ENCODE data around the gene MTCL1. TPM values are rescaled to one million over a fixed set of nuclear protein-coding genes. Genes with fewer than 3 reads are reported as not detected.

MTCL1 gene
- total and polyA plus RNA-seq, 5 donors from 2014 or later, result 0.20 TPM; not detected in 4

- Histone ChIP-seq H3K9me3 (ENCODE audit: control insufficient read depth in 2 of 2, low read length in 2 of 2) (no peaks in the 10 kb centered on the region), H3K27me3 (ENCODE audit: control insufficient read depth, insufficient read depth, low read length) (no peaks in the 10 kb centered on the region), H3K36me3 (ENCODE audit: control insufficient read depth, insufficient read depth, low read length) (no peaks in the 10 kb centered on the region), H3K4me1 (ENCODE audit: control insufficient read depth, insufficient read depth, low read length, poor library complexity, severe bottlenecking) (no peaks in the 10 kb centered on the region), H3K4me3 (ENCODE audit: low read depth, low read length) (no peak overlapping the region), H3K27ac (ENCODE audit: insufficient read depth, low read length, poor library complexity, severe bottlenecking) (no peak overlapping the region)
- ATAC-seq (ENCODE audit: low read depth in 2 of 2) (no peak), DNase-seq (no peak)
- H3K27me3 Mint-ChIP-seq, result no peaks in the 10 kb centered on the region
- no peak overlapping the region for H3K4me3 Mint-ChIP-seq
- H3K36me3 Mint-ChIP-seq, result no peaks in the 10 kb centered on the region
- peaks cover 0 to 3% (median 0%) of the 10 kb centered on the region in 4 donors for H3K4me1 Mint-ChIP-seq
- H3K9me3 Mint-ChIP-seq, result peaks cover 0 to 2% (median 0%) of the 10 kb centered on the region in 7 donors
- no peak overlapping the region for H3K27ac Mint-ChIP-seq
These were observed 43.4 kb upstream of the MTCL1 start for GRCh38 chr18:8661754-8662559.

GRCh38 chr18:8662560-8663255 lies 42.6 kb upstream of the MTCL1 start:
- Histone ChIP-seq H3K9me3 (ENCODE audit: control insufficient read depth in 2 of 2, low read length in 2 of 2) (no peaks in the 10 kb centered on the region), H3K4me3 (ENCODE audit: low read depth, low read length) (no peak overlapping the region), H3K27me3 (ENCODE audit: control insufficient read depth, insufficient read depth, low read length) (no peaks in the 10 kb centered on the region), H3K4me1 (ENCODE audit: control insufficient read depth, insufficient read depth, low read length, poor library complexity, severe bottlenecking) (no peaks in the 10 kb centered on the region), H3K36me3 (ENCODE audit: control insufficient read depth, insufficient read depth, low read length) (no peaks in the 10 kb centered on the region), H3K27ac (ENCODE audit: insufficient read depth, low read length, poor library complexity, severe bottlenecking) (no peak overlapping the region)
- no peak for ATAC-seq (ENCODE audit: low read depth in 2 of 2)
- peaks cover 0 to 3% (median 0%) of the 10 kb centered on the region in 4 donors for H3K4me1 Mint-ChIP-seq
- H3K27me3 Mint-ChIP-seq, result no peaks in the 10 kb centered on the region
- H3K36me3 Mint-ChIP-seq, result no peaks in the 10 kb centered on the region
- H3K4me3 Mint-ChIP-seq, result no peak overlapping the region
- no peak for DNase-seq
- peak overlapping the region in 1 of 3 donors; percentile 5 for H3K27ac Mint-ChIP-seq
- H3K9me3 Mint-ChIP-seq, result peaks cover 0 to 2% (median 0%) of the 10 kb centered on the region in 7 donors

GRCh38 chr18:8667846-8668245 lies 37.5 kb upstream of the MTCL1 start:
- Histone ChIP-seq H3K36me3 (ENCODE audit: control insufficient read depth, insufficient read depth, low read length) (no peaks in the 10 kb centered on the region), H3K9me3 (ENCODE audit: control insufficient read depth in 2 of 2, low read length in 2 of 2) (no peaks in the 10 kb centered on the region), H3K27me3 (ENCODE audit: control insufficient read depth, insufficient read depth, low read length) (peaks cover 4% of the 10 kb centered on the region), H3K27ac (ENCODE audit: insufficient read depth, low read length, poor library complexity, severe bottlenecking) (no peak overlapping the region), H3K4me1 (ENCODE audit: control insufficient read depth, insufficient read depth, low read length, poor library complexity, severe bottlenecking) (no peaks in the 10 kb centered on the region), H3K4me3 (ENCODE audit: low read depth, low read length) (no peak overlapping the region)
- Mint-ChIP-seq H3K9me3 (peaks cover 0 to 2% (median 0%) of the 10 kb centered on the region in 7 donors), H3K4me1 (no peaks in the 10 kb centered on the region), H3K36me3 (no peaks in the 10 kb centered on the region), H3K4me3 (no peak overlapping the region), H3K27me3 (peaks cover 13% of the 10 kb centered on the region), H3K27ac (no peak overlapping the region)
- ATAC-seq (ENCODE audit: low read depth in 2 of 2) (no peak), DNase-seq (no peak)

GRCh38 chr18:8668381-8668780 lies 37.0 kb upstream of the MTCL1 start:
- no peak overlapping the region for H3K27ac ChIP-seq (ENCODE audit: insufficient read depth, low read length, poor library complexity, severe bottlenecking)
- no peak overlapping the region for H3K4me3 ChIP-seq (ENCODE audit: low read depth, low read length)
- Mint-ChIP-seq H3K36me3 (no peaks in the 10 kb centered on the region), H3K4me1 (no peaks in the 10 kb centered on the region), H3K4me3 (no peak overlapping the region), H3K27ac (no peak overlapping the region), H3K9me3 (peaks cover 0 to 2% (median 0%) of the 10 kb centered on the region in 7 donors), H3K27me3 (peaks cover 18% of the 10 kb centered on the region)
- no peak for DNase-seq
- H3K36me3 ChIP-seq (ENCODE audit: control insufficient read depth, insufficient read depth, low read length), result no peaks in the 10 kb centered on the region
- peaks cover 4% of the 10 kb centered on the region for H3K27me3 ChIP-seq (ENCODE audit: control insufficient read depth, insufficient read depth, low read length)
- no peaks in the 10 kb centered on the region for H3K4me1 ChIP-seq (ENCODE audit: control insufficient read depth, insufficient read depth, low read length, poor library complexity, severe bottlenecking)
- no peak for ATAC-seq (ENCODE audit: low read depth in 2 of 2)
- no peaks in the 10 kb centered on the region for H3K9me3 ChIP-seq (ENCODE audit: control insufficient read depth in 2 of 2, low read length in 2 of 2)

- Histone ChIP-seq H3K4me3 (ENCODE audit: low read depth, low read length) (no peak overlapping the region), H3K27ac (ENCODE audit: insufficient read depth, low read length, poor library complexity, severe bottlenecking) (no peak overlapping the region), H3K9me3 (ENCODE audit: control insufficient read depth in 2 of 2, low read length in 2 of 2) (no peaks in the 10 kb centered on the region), H3K27me3 (ENCODE audit: control insufficient read depth, insufficient read depth, low read length) (peaks cover 4% of the 10 kb centered on the region), H3K36me3 (ENCODE audit: control insufficient read depth, insufficient read depth, low read length) (no peaks in the 10 kb centered on the region), H3K4me1 (ENCODE audit: control insufficient read depth, insufficient read depth, low read length, poor library complexity, severe bottlenecking) (no peaks in the 10 kb centered on the region)
- peaks cover 0 to 2% (median 0%) of the 10 kb centered on the region in 7 donors for H3K9me3 Mint-ChIP-seq
- no peak overlapping the region for H3K4me3 Mint-ChIP-seq
- no peaks in the 10 kb centered on the region for H3K36me3 Mint-ChIP-seq
- no peak overlapping the region for H3K27ac Mint-ChIP-seq
- peaks cover 24% of the 10 kb centered on the region for H3K27me3 Mint-ChIP-seq
- H3K4me1 Mint-ChIP-seq, result no peaks in the 10 kb centered on the region
- no peak for DNase-seq
- no peak for ATAC-seq (ENCODE audit: low read depth in 2 of 2)
These were observed 35.8 kb upstream of the MTCL1 start for GRCh38 chr18:8669571-8669970.

GRCh38 chr18:8673256-8674209 lies 31.8 kb upstream of the MTCL1 start:
- Histone ChIP-seq H3K4me1 (ENCODE audit: control insufficient read depth, insufficient read depth, low read length, poor library complexity, severe bottlenecking) (no peaks in the 10 kb centered on the region), H3K9me3 (ENCODE audit: control insufficient read depth in 2 of 2, low read length in 2 of 2) (no peaks in the 10 kb centered on the region), H3K27me3 (ENCODE audit: control insufficient read depth, insufficient read depth, low read length) (peaks cover 4% of the 10 kb centered on the region), H3K36me3 (ENCODE audit: control insufficient read depth, insufficient read depth, low read length) (no peaks in the 10 kb centered on the region), H3K27ac (ENCODE audit: insufficient read depth, low read length, poor library complexity, severe bottlenecking) (no peak overlapping the region), H3K4me3 (ENCODE audit: low read depth, low read length) (no peak overlapping the region)
- Mint-ChIP-seq H3K27me3 (peaks cover 24% of the 10 kb centered on the region), H3K4me1 (no peaks in the 10 kb centered on the region), H3K27ac (no peak overlapping the region), H3K4me3 (no peak overlapping the region), H3K36me3 (no peaks in the 10 kb centered on the region), H3K9me3 (no peaks in the 10 kb centered on the region)
- ATAC-seq (ENCODE audit: low read depth in 2 of 2) (no peak), DNase-seq (no peak)

- no peaks in the 10 kb centered on the region for H3K4me1 ChIP-seq (ENCODE audit: control insufficient read depth, insufficient read depth, low read length, poor library complexity, severe bottlenecking)
- Mint-ChIP-seq H3K9me3 (no peaks in the 10 kb centered on the region), H3K4me1 (no peaks in the 10 kb centered on the region), H3K27me3 (peaks cover 24% of the 10 kb centered on the region), H3K4me3 (no peak overlapping the region), H3K36me3 (no peaks in the 10 kb centered on the region), H3K27ac (no peak overlapping the region)
- no peaks in the 10 kb centered on the region for H3K36me3 ChIP-seq (ENCODE audit: control insufficient read depth, insufficient read depth, low read length)
- no peak overlapping the region for H3K27ac ChIP-seq (ENCODE audit: insufficient read depth, low read length, poor library complexity, severe bottlenecking)
- ATAC-seq (ENCODE audit: low read depth in 2 of 2) (no peak), DNase-seq (no peak)
- no peaks in the 10 kb centered on the region for H3K9me3 ChIP-seq (ENCODE audit: control insufficient read depth in 2 of 2, low read length in 2 of 2)
- no peak overlapping the region for H3K4me3 ChIP-seq (ENCODE audit: low read depth, low read length)
- H3K27me3 ChIP-seq (ENCODE audit: control insufficient read depth, insufficient read depth, low read length), result peaks cover 4% of the 10 kb centered on the region
These were observed 30.3 kb upstream of the MTCL1 start for GRCh38 chr18:8675057-8675456.

Data from CD4-positive, CD25-positive, alpha-beta regulatory T cell (primary cell).